ENCODE results near the gene CIRBP.

CIRBP gene

DNA sequence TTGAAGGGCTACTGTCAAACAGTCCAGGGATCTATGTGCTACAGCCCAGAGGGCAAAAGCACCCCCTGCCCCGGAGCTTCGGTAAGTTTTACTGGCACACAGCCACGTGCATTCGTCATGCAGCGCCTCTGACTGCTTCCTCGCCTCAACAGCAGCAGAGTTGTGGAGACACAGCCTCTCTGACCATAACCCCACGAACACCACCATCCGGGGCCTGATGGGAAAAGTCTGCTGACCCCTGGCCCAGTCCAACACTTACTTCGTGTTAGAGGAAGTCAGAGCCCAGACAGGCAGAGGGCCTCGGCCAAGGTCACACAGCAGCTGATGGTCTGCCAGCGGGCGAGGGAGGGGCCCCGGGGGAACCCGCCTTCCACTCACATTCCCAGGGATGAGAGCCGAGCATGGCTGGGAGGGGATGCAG is 36.5 kb upstream of the CIRBP start:
- no peak overlapping the region for H3K4me3 ChIP-seq
- peaks cover 0 to 11% of the 10 kb centered on the region in 2 donors for H3K27me3 ChIP-seq
- H3K36me3 ChIP-seq: peaks cover 6 to 12% (median 7%) of the 10 kb centered on the region in 3 donors
- H3K27ac ChIP-seq: peak overlapping the region in 1 of 2 donors; percentile 43
- peaks cover 0 to 25% (median 17%) of the 10 kb centered on the region in 4 donors for H3K4me1 ChIP-seq
- H3K9me3 ChIP-seq: no peaks in the 10 kb centered on the region
- no peak for DNase-seq
- no peak for TF ChIP-seq CTCF (IDR thresholded peaks at IDR 0.05)
- intact Hi-C loops (cut with DNase I; ENCODE audit: low total_unique reads): no loop called here

- peaks cover under 1 to 6% (median 1%) of the 10 kb centered on the region in 3 donors for H3K36me3 ChIP-seq
- DNase-seq: no peak
- TF ChIP-seq CTCF (IDR thresholded peaks at IDR 0.05): no peak
- intact Hi-C loops (cut with DNase I; ENCODE audit: low total_unique reads): no loop called here
- H3K27me3 ChIP-seq: peaks cover 0 to 11% of the 10 kb centered on the region in 2 donors
- H3K4me1 ChIP-seq: peaks cover 0 to 29% (median 19%) of the 10 kb centered on the region in 4 donors
- no peak overlapping the region for H3K4me3 ChIP-seq
- peak overlapping the region in 1 of 2 donors; percentile 43 for H3K27ac ChIP-seq
- H3K9me3 ChIP-seq: no peaks in the 10 kb centered on the region
Observed at GRCh38 chr19:1233115-1233667, 35.9 kb upstream of the CIRBP start.

DNA sequence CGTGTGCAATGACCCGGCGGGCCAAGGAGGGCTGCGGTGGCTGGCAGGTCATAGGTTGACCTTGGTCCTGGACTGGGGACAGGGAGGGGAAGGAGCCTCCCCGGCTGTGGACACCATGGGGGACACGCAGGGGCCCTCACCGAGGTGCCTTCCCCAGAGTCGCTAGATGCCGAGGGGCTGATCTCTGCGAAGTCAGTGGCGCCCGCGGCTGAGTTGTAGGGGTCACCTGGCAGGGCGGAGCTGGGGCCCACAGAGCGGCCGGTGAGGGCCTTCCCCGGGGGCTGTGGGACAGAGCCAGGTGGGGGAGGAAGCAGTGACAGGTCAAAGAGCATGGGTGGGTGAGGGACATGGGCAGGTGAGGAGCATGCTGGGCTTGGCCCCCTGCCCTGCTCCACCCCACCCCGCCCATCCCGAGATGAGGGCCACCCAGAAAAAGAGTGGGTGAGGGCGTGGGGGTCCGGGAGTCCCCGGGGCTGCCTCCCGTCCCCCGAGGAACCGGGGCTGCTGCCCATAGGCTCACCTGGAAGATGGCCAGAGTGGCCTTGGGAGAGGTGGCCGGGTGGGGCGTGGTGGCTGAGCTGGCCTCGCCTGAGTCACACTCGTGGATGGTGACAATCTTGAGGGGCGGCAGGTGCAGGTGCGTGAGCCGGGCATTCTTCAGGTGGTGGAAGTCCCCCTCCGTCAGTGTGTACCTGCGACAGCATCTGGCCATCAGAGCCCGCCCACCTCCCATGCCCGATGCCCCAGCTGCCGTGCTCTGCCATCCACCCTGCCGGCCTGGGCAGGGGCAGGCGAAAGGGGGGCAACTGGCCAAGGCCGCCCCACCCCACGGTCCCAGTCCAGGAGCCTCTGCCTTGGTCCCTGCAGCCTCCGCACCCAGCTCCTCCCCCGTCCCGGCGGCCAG is 34.8 kb upstream of the CIRBP start:
- H3K4me3 ChIP-seq: no peak overlapping the region
- peaks cover 0 to 11% of the 10 kb centered on the region in 2 donors for H3K27me3 ChIP-seq
- no peaks in the 10 kb centered on the region for H3K9me3 ChIP-seq
- no peak overlapping the region for H3K27ac ChIP-seq
- peaks cover 0 to 34% (median 25%) of the 10 kb centered on the region in 4 donors for H3K4me1 ChIP-seq
- H3K36me3 ChIP-seq: no peaks in the 10 kb centered on the region
- intact Hi-C loops (cut with DNase I; ENCODE audit: low total_unique reads): no loop called here
- no peak for TF ChIP-seq CTCF (IDR thresholded peaks at IDR 0.05)
- DNase-seq: no peak

- no peak for DNase-seq
- H3K4me1 ChIP-seq: peaks cover 0 to 38% (median 28%) of the 10 kb centered on the region in 4 donors
- H3K27ac ChIP-seq: no peak overlapping the region
- H3K36me3 ChIP-seq: no peaks in the 10 kb centered on the region
- H3K4me3 ChIP-seq: no peak overlapping the region
- TF ChIP-seq CTCF (IDR thresholded peaks at IDR 0.05): no peak
- no peaks in the 10 kb centered on the region for H3K9me3 ChIP-seq
- peaks cover 0 to 11% of the 10 kb centered on the region in 2 donors for H3K27me3 ChIP-seq
- intact Hi-C loops (cut with DNase I; ENCODE audit: low total_unique reads): loop anchor here (5.0 kb wide), 1 partner anchor 257 kb away; the partner anchor contains the start of genes PCSK4 and REEP6
Observed at GRCh38 chr19:1234955-1235380, 34.2 kb upstream of the CIRBP start.

DNA sequence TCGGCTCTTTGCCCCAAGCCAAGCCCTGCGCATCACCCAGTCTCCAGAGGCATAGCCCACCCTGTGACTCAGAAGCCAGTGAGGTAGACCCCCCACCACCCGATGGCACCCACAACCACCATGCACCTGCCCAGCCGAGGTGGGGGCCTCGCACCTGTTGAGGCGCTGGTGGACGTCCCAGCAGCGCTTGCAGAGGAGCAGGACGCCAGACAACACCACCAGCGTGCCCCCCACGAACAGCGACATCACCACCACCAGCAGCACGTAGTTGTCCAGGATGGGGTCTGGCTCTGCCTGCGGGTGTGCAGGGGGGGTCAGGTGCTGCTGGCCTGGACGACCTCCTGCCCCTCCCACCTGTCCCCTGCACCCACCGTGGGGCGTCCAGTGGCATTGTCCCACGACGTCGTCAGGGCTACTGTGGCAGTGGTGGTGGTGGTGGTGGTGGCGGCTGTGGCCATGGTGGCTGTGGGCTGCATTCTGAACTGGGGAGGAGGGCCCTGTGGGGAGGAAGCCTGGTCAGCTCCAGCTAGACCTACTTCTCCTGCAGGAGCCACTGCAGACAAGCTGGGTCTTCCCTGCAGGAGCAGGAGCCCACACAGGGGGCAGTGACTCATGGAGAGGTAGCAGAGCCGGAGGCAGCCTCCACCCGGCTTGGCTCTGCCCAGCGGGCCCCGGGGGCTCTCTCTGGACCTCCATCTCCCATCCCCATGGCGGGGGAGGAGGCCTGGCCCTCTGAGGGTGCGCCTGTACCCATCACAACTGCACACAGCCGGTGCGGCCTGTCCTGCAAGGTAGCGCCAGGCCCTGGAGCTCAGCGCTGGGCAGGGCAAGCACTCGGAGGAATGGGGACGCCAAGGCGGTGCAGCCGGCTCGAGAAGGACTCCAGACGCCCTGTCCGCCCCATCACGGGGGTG is 33.2 kb upstream of the CIRBP start:
- no peaks in the 10 kb centered on the region for H3K36me3 ChIP-seq
- intact Hi-C loops (cut with DNase I; ENCODE audit: low total_unique reads): loop anchor here (5.0 kb wide), 1 partner anchor 256 kb away; the partner anchor contains the start of genes PCSK4 and REEP6
- DNase-seq: no peak
- H3K4me3 ChIP-seq: no peak overlapping the region
- no peaks in the 10 kb centered on the region for H3K9me3 ChIP-seq
- no peak for TF ChIP-seq CTCF (IDR thresholded peaks at IDR 0.05)
- H3K27me3 ChIP-seq: peaks cover 0 to 11% of the 10 kb centered on the region in 2 donors
- H3K27ac ChIP-seq: no peak overlapping the region
- H3K4me1 ChIP-seq: peaks cover 6 to 47% (median 36%) of the 10 kb centered on the region in 4 donors
